NCI-H524 treated with DMSO at 0.1 percent for 48 hours (cell line): ENCODE data around the gene LTBP4.

ENCODE experiments used
- DNase-seq: peaks from one replicate; lab custom pipeline; 2025; lab: John Stamatoyannopoulos, UW

Gene LTBP4

DNA sequence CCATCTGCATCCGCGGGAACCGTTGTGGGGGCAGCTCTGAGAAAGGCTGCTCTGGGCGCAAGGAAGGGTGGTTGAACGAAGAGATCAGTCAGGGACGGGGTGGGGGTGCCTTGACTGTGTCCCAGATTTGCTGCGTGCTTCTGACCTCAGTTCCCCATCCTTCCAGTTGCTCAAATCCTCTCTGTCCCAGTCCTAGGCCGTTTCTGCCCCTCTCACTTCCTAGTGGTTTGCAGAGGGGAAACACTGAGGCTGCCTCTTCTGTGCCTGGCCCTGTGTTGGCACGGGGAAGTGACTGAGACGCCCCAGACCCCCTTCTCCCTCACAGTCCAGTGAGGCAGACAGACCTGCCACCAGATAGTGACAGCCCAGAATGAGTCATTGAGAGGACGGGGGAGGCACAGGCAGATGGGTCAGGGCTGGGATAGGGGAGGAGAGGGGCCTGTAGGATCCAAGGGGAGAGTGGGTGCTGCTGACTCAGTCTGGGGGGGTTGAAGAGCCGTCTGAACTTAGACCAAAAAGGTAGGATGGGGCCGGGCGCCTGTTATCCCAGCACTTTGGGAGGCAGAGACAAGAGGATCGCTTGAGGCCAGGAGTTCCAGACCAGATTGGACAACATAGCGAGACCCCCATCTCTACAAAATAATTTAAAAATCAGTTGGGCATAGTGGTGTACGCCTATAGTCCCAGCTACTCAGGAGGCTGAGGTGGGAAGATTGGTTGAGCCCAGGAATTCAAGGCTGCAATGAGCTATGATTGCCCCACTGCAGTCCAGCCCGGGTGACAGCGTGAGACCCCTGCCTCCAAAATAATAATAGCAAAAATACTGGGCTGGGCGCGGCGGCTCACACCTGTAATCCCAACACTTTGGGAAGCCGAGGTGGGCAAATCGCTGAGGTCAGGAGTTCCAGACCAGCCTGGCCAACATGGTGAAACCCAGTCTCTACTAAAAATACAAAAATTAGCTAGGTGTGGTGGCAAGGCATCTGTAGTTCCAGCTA, 62.8 kb downstream of the LTBP4 start:
- DNase-seq, result no peak

DNA sequence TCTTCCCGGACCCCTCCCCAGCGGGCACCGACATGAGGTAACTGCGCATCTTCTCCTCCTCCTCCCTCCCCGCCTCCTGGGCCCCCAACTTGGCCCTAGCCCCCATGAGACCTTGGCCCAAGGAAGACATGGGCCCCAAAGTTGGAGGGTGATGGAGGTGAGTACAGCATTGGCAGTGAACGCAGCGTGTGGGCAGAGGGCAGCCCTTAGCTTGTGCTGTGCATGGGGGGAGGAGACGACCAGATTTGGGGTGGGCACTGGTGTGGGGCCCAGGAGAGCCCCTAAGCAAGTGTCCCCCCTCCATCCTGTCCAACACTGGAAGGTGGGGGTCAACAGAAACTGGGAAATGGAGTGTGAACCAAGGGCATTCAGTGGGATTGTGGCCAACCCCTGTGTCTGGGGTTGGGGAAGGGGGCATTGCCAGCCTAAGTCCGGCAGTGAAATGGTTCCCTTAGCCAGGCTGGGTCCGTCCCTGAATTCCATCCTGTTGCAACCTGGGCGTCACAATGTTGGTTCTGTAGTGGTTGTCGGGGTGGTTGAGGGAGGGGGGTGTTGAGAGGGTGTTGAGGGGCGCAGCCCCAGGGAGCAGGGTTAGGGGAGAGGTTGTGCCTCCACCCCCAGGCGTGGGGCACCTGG, 65.8 kb downstream of the LTBP4 start:
- DNase-seq, result no peak

DNA sequence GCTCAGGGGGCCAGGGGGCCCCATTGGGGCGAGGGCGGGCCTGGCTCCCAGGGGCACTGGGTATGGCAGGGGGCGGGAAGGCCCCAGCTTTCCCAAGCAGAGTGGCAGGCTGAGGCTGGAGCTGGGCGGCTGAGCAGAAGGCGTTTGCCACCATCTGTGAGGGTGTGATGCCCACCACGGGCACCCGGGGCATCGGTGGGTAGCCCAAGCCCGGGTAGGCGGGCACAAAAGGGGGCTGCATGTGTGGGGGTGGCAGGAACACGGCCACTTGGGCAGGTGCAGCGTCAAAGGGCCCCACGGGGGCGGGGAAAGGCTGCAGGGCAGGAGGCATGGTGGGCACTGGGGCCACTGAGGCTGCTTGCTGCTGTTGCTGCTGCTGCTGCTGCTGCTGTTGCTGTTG, 66.4 kb downstream of the LTBP4 start:
- DNase-seq, result no peak

DNA sequence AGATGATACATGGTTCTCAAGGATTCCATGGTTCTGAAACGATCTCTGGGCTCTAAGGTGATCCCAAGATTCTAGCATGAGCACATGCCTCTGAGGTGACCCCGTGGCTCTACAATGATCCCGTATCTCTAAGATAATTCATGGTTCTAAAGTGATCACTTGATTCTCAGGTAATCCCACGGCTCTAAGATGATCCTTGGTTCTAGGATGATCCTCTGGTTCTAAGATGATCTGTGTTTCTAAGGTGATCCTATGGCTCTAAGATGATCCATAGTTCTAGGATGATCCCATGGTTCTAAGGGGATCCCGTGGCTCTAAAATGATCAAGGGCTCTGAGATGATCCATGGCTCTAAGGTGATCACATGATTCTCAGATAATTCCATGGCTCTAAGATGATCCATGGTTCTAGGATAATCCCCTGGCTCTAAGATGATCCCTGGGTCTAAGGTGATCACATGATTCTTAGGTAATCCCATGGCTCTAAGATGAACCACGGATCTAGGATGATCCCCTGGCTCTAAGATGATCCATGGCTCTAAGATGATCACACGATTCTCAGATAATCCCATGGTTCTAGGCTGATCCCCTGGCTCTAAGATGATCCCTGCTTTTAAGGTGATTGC, 67.9 kb downstream of the LTBP4 start:
- DNase-seq, result no peak

DNA sequence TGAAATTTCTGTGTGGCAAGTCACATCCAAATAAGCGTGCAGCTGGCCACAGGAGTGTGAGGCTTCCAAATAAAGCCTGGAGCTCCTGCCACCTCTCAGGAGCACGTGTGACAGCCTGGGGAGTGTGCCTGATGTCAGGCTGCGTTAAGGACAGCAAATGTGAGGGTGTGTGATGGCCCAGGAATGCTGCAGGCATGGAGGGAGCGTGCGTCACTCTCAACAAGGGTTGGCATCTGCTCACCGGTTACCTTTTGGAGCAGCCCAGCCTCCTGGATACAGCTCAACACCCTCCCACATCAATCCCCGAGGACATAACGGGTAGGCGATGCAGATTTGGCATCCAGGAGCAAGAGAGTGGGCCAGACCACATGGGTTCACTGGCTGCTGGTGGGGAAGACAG, 70.2 kb downstream of the LTBP4 start:
- DNase-seq, result no peak

DNA sequence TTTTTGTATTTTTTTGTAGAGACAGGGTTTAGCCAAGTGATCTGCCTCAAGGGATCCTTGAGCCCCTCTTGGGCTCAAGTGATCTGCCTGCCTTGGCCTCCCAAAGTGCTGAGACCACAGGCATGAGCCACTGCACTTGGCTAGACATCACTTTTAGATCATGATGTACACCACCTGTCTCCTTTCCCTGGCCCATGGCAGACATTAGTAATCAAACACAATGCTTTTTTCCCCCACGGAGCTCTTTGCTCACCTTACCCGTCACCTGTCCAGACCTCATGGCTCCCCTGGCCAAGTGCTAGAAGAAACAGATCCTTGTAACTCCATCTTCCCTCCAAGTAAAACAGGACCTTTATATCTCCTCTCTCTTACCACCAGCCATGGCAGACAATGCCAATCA, 70.9 kb downstream of the LTBP4 start:
- DNase-seq, result no peak

DNA sequence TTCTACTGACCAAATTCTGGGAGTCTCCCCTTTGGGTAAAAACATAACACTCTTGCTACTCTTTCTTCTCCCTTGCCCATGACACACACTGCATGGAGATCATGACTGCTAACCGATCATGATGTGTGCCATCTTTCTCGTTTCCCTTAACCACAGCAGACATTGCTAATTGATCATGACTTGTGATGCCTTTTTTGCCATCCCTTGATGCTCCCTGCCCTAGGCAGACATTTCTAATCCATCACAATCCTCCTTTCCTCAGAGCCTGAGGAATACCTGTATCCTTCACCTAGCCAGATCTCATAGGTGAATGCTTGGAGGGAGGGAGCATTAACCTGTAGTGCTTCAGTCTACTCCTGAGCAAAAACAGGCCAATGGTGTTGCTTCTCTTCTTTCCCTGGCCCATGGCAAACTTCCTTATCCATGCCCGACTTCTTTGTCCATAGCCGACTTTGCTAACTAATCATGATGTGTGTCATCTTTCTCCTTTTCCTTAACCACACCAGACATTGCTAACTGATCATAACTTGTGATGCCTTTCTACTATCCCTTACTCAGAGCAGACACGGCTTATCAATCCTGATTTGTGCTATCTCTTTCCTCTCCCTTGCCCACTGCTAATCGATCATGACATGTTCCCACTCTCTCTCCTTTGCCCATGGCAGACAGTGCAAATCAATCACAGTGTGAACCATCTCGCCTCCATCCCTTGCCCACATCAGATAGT, 71.6 kb downstream of the LTBP4 start:
- no peak for DNase-seq

DNA sequence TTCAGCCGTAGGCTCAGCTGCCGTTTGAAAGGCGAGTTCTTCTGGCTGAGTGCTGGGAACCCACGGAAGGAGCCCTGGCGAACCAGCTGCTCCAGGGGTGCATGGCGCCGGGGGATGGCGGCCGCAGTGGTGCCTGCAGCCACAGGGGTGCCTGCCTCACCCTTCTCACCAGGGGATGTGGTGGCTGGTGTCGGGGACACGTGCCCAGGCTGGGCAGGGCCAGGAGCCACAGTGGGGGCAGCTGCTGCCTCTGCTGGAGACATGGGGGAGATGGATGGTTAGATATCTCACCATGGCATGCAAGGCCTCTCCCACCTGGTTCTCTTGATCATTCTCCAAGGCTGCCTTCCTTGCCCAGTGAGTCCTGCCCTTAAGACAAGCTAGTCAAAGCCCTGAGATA, 72.2 kb downstream of the LTBP4 start:
- DNase-seq, result no peak

DNA sequence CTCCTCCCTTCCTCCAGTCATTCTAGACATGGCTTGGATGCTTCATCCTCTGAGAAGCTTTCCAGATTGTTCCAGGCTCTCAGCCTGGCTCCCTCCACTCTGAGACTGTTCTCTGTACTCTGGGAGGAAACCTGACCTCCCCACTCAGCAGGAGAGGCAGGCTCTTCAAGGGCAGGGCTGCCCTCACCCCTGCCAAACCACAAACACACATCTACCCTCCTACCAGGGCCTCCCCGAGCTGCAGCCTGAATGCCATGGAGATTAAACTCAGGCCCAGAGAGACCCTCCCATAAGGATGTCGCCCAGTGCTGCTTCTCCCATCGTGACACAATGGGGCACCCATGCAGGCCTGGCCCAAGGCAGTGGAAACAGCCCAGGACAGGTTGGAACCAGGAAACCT, 73.1 kb downstream of the LTBP4 start:
- no peak for DNase-seq

DNA sequence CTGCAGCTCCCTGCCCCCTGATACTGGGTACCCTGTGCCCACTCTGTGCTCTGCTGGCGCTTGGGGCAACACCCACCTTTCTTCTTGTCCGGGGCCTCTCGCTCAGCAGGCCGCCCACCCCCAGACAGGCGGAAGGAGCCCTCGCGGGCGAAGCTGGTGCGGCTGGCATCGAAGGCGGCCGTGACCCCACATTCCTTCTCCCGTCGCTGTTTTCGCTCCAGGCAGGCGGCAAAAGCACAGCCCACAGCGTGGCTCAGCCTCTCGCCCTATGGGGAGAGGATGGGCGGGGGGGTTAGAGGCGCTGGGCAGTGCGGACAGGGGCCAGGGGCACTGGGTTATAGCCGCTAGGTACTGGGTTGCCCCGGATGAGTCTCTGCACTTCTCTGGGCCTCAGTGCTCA, 76.0 kb downstream of the LTBP4 start:
- DNase-seq, result no peak
